Activated T-cell treated with anti-CD3 and anti-CD28 coated beads for 4 hours (primary cell): ENCODE measurements around the gene NUDT16.

Experiments used
- DNase-seq: peaks from one replicate; pipeline ENCODE4 v3.0.0-alpha.2; 2020

The NUDT16 gene

DNA sequence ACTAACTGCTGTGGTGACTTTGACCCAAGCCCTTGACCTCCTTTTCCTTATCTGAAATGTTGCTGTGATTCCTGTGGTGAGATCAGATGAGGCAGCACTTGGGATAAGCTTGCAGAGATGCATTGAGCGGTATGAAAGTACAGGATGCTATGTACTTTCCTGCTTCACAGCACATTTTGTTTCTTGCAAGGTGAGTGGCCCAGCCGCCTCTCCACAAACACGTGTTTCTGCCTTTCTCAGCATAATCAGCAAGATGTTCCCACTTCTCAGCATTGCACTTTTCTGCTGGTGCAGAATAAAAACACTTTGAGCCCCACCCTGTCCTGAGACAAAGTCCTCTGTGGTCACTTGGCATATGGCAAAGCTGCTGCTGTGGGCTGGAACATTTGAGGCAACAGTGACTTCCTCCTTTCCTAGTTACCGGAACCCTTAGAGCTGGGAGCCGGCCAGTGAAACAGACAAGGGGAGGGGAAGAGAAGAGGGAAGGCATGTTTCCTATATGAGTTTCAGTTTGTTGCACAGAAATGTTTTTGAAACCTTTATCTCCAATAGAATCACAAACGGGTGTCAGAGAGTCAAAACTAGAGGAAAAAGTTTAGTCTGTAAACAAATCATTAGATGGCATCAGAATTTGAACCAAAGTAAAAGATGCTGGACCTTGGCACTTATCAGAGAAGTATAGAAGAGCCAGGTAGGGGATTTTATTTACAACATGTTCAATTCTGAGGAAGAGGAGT, 5.0 kb downstream of the NUDT16 start:
- DNase-seq = no peak

DNA sequence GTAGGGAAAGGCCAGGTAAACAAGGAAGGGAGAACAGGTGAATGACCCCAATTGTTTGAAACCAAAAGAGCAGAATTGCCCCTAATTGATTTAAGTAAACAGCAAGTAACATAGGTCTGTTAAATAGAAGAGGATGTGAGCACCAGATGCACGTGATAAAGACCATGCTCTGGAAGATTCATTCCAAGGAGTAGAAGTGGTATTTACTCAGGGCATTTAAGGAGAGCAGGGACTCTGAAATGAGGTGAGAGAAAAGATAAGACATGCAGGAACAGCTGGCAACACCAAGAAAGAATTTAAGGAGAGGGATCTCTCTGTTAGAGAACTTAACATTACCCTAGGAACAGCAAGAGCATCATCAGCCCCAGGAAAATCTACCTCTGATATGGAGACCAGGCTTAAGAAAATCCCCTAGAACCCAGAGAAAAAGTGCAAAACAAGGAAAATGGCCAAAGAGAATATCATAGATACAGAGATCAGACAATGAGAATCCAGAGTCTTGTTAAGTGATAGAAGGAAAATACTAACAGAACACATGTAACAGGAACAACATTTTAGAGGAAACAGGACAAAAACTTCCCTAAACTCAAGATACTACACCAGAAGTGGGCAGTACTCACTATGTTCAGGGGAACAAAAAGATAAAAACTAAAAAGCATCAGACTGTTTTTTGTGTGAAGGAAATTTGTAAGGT, 6.4 kb downstream of the NUDT16 start:
- no peak for DNase-seq

DNA sequence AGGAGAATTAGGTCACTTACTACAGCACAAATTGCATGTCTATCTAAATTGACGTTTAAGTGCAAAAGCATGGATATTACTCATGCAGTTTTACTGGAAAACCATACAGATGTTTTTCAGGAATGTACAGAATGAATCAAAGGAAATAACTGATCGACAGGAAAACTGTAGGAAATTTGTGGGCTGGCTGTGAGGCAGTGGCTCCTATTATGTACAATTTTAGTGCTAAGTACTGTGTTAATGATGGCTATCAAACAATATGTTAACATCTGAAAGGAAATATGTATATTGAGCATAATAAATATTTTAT, 6.9 kb downstream of the NUDT16 start:
- no peak for DNase-seq

DNA sequence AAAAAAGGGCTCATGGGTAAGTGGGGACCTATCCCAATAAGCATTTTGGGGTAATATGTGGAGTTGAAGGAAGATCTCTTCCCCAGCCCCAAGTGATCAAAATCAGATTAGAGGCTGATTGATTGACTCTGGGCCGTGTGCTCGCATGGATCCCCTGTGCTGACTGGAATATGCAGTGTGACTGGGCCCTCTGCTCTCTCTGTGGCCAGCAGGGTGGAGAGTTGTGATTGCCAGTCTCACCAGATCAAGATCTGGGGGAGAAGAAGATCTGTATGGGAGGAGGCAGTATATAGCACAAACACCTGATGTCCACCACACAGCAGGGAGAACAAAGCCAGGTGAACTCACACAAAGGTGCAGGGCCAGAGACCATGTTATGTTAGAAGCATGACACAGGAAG, 8.8 kb downstream of the NUDT16 start:
- no peak for DNase-seq

DNA sequence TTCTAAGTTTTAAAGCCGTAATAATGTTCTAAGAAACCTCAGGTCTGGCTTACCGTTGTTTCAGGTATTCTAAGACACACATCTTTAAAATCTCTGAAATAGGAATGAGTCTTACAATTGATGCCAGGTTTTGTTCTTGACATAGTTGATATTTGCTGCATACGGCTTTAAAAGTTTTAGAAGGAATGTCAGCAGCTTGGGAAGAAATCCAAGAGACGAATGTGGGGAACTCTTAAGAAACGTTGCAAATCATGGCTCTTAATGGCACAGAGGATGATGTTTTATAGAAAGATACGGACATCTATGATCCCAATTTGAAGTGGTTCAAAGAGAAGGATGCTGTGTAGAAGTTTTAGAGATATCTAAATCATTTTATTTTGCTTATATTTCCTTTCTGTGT, 11.5 kb downstream of the NUDT16 start:
- no peak for DNase-seq

DNA sequence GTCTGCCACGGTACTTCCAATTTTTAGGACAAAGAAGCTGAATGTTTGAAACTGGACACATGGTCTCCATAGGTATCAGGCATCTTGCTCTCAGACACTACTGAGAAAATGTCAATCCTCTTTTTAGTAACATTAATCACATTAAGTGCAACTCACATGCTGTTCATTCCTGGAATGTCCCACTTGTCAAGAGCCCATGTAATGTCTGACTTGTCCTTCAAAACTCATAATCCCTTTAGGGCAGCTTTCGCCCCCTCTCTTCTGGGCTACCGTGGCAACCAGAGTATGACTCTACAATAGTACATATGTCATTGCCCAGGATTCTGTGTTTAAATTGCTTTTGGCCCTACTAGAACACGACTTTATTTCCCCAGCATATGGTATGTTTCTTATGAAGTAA, 12.3 kb downstream of the NUDT16 start:
- no peak for DNase-seq

DNA sequence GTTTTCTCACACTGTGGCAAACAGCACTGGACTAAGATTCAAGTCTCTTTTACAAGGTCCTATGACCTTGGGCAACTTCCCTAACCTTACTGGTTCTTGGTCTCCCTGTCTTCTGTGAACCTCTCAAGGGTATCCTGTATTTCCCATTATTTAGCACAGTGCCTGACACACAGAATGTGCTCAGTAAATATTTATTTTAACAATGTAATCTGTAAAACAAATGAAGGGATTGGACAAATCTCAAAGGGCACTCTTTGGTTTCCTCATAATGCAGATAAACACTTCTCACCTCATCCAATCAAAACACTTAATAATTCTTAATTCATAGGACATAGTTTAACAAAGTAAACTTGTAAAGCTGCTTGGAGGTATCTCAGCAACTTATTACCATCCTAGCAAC, 12.8 kb downstream of the NUDT16 start:
- DNase-seq = no peak

DNA sequence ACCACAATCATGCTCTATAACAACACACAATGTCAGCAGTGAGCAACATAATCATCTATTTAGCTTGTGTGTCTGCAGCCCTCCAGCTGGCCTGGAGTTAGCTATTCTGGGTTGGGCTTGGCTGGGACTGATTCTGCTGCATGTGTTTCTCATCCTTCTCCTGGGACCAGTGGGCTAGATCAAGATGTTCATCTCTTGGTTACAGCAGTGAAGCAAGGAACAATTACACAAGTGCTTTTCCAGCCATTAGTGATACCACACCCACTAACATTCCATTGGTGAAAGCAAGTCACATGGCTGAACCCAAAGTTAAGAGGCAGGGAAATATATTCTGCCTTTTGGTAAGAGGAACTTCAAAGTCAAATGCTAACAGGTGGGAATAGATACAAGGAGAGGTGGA, 14.6 kb downstream of the NUDT16 start:
- no peak for DNase-seq

DNA sequence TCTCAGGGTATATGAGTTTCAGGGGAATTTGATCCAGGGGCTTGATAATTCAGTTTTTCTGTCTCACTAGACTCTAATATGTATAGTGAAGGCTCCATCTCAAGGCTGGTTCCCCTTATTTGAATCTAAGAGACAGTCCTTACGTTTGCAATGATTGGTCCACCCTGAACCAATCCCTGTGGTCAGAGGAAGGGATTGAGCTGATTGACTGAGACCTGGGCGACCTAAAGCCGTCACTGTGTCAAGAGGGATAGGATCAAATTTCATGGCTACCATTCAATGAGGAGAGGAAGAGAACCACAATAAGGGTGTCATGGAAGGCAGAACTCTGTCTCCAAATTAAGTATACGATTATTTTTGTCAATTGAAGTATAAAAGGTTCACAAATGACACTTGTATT, 16.3 kb downstream of the NUDT16 start:
- no peak for DNase-seq

DNA sequence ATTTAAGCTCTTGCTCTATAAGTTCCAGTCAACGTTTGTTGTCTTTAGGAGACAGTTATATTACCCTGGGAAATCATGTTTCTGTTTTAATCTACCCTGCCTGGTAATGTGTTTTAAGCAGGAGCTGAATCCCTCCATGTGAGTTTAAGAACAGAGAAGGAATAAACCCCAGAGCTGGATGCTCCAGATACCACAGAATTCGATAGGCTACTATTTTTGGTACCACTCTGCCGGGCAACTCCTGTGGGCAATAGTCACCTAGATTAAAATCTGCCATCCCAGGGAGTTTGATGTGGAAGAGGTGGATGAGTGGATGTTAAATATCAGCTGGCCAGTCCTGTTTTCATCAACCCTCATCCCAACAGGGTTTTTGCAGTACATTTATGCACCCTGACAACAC, 20.4 kb downstream of the NUDT16 start:
- no peak for DNase-seq

DNA sequence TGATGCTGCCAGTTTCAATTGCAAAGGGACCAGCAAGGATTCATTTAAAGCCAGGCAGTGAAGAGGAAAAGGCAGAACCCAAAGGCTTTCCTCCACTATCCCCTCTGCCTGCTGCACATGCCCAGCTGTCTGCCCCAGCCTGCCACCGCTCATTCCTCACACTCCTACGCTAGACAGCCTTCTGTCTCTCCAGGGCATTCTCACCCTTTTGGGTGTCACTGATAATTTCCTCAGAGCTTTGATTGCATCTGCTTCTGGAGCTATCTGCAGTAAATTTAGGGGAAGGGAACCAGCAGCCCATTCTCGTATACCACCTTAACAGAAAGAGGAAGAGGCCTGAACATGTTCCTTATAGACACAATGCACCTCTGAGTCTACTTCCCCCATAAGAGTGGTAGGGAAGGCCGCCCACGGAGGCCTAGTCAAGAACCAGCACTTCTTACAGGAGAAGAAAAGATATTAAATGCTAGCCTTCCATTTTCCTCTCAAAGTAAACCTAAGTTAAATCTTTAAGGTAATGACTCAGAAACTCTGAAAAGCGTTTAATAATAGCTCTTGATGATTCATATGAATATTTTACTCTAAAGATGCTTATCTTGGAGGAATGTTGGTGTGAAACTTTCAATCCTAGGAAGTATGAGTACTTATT, 20.9 kb downstream of the NUDT16 start:
- no peak for DNase-seq

DNA sequence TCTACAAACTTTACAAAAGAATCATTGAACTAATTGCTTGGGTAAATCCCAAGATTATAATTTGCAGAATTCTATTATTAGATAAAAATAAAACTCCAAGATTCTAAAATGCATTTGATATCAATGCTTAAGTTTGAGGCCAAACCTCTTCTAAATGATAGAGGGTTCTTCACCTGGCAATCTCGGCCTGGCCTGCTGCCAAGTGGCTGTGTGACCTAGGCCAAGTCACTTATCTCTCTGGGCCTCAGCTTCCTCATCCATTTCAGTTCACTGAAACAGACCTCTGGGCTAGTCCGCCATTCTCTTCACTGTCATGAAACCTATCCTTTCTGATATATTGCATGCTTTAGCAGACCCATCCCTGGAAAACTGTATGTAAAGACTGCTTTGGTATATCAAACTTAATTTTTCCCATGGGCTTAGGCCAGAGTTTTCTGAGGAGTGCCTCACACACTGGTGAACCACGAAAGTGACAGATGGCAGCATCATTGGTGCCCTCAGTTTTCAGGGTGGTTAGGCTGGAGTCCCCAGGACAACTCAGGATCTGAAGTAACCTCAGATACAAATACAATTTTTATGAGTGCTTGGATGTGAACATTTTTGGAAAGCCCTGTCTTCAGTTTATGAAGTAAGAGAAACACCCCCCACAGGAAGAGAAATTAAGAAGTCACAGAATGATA, 21.8 kb downstream of the NUDT16 start:
- no peak for DNase-seq

DNA sequence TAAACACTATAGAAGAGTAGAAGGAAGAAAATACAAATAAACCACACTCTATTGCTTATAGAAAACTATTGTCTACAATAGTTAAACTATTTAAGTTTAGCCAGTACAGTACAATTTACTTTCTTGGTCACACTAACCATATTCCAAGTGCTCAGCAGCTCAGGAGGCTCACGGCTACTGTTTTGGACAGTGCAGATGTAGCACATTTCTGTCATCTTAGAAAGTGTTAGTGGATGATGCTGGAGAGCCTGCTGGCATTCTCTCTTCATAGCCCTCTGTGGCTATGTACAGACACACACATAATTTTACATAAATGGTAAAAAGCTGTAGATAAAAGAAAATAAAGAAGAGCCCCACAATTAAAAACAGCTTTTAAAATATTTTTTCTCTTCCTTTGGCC, 23.8 kb downstream of the NUDT16 start:
- no peak for DNase-seq

DNA sequence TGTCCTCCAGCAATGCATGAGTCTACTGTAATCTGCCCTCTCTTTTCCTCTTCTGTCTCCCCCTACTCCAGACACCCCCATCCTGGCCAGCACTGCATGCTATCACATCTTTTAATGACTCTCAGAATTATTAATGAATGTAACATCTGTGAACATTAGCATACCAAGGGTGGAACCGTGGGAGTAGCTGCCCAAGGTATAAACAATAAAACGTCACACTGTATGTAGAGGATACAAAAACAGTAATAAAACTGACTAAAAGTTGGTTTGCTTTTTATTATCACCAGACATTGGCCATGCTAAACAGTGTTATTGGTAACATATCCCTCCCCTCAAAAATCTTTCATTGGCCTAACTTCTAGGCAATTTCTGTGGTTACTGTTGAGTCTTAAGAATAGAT, 24.7 kb downstream of the NUDT16 start:
- no peak for DNase-seq

DNA sequence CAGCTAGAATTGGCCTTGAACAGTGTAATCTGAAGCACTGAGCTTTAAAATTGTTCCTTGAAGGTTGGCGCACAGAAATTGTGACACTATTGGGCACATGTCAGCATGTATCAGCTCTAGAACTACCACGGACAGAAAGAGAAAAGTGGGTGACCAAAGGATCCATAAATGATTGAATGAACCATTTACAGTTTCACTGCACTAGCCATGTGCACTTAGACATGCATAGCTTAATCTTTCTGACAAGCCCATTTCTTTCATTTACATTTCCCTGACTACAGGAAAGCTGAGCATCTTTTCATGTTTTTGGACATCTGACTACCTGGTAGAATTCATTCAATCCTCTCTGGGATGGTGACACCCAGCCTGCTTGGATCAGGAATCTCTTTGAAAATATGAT, 36.2 kb downstream of the NUDT16 start:
- no peak for DNase-seq

DNA sequence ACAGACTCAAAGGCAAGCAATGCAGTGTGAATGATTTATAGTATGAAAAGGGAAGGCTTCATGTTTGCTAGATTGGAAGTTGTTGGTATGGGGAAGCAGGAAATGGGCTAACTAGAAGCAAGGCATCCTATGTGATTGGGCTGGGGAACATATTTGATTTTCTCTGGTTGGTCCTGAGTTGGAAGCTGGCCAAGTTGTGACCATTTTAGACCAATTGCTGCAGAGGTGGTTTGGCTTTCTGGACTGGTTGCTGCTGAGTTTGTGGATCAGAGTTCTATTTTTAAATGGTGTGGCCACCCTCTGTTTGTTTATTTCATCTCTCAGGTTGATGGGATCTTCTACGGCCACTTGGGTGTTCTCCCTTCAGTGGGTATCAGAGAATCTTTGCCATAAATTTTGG, 39.7 kb downstream of the NUDT16 start:
- DNase-seq = no peak

DNA sequence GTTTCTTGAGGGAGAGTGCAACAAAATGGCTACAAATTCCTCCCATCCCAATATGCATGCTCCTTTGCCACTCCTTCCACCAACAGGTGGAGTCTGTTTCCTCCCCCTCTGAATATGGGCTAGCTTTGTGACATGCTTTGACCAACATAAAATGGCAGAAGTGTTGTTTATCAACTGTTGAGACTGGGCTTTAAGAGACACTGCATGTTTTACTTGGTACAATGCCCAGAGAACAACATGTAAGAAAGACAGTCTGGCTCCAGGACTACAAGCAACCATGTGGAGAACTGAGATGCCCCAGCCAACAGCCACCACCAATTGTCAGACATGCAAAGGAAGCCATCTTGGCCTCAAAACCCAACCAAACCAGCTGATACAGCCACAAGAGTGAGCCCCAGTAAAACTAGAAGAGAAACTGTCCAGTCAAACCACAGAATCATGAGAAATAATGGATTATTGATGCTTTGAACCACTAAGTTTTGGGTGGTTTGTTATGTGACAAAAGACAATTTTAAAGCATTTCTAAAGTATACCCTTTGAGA, 40.5 kb downstream of the NUDT16 start:
- no peak for DNase-seq

DNA sequence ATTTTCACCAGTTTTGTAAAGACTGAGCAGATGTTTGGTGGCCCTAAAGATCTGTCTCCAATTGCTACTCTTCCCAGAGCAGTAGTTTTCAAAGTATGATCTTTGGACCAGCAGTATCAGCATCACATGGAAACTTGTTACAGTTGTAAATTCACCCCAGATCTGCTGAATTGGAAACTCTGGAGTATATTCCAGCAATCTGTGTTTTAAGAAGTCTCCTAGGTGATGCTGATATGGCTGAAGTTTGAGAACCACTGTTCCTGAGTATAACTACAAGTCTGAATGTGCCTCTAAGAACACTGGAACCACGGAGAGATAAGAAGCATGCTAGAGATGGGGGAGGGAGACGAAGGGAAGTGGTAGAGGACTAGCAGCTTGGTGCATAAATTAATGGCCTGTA, 45.7 kb downstream of the NUDT16 start:
- no peak for DNase-seq

DNA sequence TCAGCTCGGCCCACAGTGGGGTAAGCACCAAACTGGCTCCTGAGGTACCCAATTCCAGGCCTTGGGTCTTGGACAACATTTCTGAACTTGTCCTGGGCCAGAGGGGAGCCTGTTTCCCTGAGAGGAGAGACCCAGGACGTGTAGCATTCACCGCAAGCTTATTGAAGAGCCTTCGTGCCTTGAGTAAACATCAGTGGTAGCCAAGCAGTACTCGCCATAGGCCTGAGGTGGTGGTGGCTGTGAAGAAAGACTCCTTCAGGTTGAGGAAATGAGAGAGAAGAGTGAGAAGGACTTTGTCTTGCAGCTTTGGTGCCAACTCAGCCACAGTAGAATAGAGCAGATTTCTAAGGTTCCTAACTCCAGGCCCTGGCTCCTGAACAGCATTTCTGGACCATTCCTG, 50.2 kb downstream of the NUDT16 start:
- DNase-seq = no peak

DNA sequence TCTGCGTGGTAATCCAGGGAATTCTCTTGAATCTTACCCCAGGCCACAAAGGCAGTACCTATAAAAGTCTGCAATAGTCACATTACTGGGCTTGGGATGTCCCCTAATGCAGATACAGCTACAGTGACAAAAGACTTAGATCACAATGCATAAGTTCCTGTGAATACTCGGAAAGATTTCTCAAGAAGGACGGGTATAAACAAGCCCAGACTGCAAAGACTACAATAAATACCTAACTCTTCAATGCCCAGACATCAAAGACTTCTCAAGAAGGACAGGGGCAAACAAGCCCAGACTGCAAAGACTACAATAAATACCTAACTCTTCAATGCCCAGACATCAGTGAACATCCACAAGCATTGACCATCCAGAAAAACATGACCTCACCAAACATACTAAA, 50.9 kb downstream of the NUDT16 start:
- no peak for DNase-seq

DNA sequence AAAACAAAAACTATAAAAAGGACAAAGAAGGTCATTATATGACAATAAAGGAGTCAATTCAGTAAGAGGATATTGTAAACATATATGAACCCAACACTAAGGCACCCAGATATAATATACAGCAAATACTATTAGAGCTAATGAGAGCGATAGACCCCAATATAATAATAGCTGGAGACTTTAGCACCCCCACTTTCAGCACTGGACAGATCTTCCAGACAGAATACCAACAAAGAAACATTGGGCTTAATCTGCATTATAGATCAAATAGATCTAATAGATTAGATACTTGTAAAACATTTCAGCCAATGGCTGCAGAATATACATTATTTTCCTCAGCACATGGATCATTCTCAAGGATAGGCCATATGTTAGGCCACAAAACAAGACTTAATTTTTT, 53.4 kb downstream of the NUDT16 start:
- DNase-seq = no peak
